Stomach (tissue), 9 donors: ENCODE data around the gene SERPINB10. TPM values are rescaled to one million over a fixed set of nuclear protein-coding genes. Genes with fewer than 3 reads are reported as not detected.

Source experiments
- DNase-seq, 2 donors: peaks; one replicate each; pipeline versions ENCODE4 v3.0.0 to v3.0.0-alpha.2; 2013 to 2019
- H3K27ac ChIP-seq, 5 donors: fragments of 200-600 bp in 4 of 5; sonication (generic) in 4 of 5; one replicate each; pipeline ENCODE4 v1.5.1; 2013 to 2019; ENCODE audit warnings: mild to moderate bottlenecking in 1 of 5, moderate library complexity in 1 of 5
- H3K27me3 ChIP-seq, 3 donors: fragments of 200-600 bp; sonication (generic); one replicate each; pipeline ENCODE4 v1.5.1; 2017 to 2019; ENCODE audit warnings: mixed run types in 1 of 3
- H3K36me3 ChIP-seq, 4 donors: fragments of 200-600 bp; sonication (generic); 1 replicate in 3 of 4; 2 replicates in 1 of 4; pipeline ENCODE4 v1.5.1; 2016 to 2019
- H3K4me1 ChIP-seq, 4 donors: fragments of 200-600 bp; sonication (generic); one replicate each; pipeline ENCODE4 v1.5.1; 2016 to 2019
- H3K4me3 ChIP-seq, 4 donors: fragments of 200-600 bp; sonication (generic) in 3 of 4; one replicate each; pipeline ENCODE4 v1.5.1; 2016 to 2019; ENCODE audit warnings: mild to moderate bottlenecking in 1 of 4
- H3K9me3 ChIP-seq, 4 donors: fragments of 200-600 bp; sonication (generic); one replicate each; pipeline ENCODE4 v1.5.1; 2016 to 2019
- EP300 ChIP-seq: sonication (generic); formaldehyde crosslinking; IDR thresholded peaks from one replicate; pipeline ENCODE4 v1.6.1; 2017; ENCODE audit warnings: antibody characterized with exemption
- POLR2A ChIP-seq, 4 donors: fragments of 450-650 bp; IDR thresholded peaks; one replicate each; pipeline ENCODE4 v1.6.1; 2016; ENCODE audit warnings: antibody characterized with exemption in 4 of 4, control low read depth in 2 of 4, mild to moderate bottlenecking in 1 of 4, moderate library complexity in 1 of 4
- POLR2AphosphoS5 ChIP-seq, 3 donors: sonication (generic); formaldehyde crosslinking; IDR thresholded peaks; one replicate each; pipeline ENCODE4 v1.6.1; 2016; ENCODE audit warnings: antibody characterized with exemption in 3 of 3
- WGBS, 5 donors: extraction: QIAGEN DNeasy Blood & Tissue Kit in 3 of 5; methylation state at CpG; one replicate each; pipeline versions ENCODE4 v1.1.5 to v1.1.7; 2013 to 2018; 5-methylcytosine and 5-hydroxymethylcytosine counted together
- intact Hi-C: fragments of 100-400 bp; cut with DNase I; formaldehyde crosslinking; loops from one replicate; pipeline ENCODE4 v1.15.1; 2023; ENCODE audit warnings: low total_unique reads
- polyA plus RNA-seq, 3 donors: library from polyadenylated mRNA; stranded (reverse); fragments of 200-250 nt; gene quantifications; one replicate each; pipeline ENCODE4 v1.2.3, GENCODE V29; 2013
- total RNA-seq, 5 donors: library from RNA; depleted of rRNA; stranded (reverse); fragments of >200 nt; gene quantifications; one replicate each; pipeline versions ENCODE4 v1.1.0 to v1.2.3, GENCODE V29; 2014 to 2016
- TF ChIP-seq, protein P1 (sequence below), 7 experiments: fragments of 450-650 bp in 4 of 7; fragments of 200-600 bp in 3 of 7; sonication (generic) in 3 of 7; IDR thresholded peaks; one replicate each; pipeline ENCODE4 v1.5.1; 2016 to 2019; ENCODE audit warnings: antibody characterized with exemption in 7 of 7, control low read depth in 2 of 7, mild to moderate bottlenecking in 1 of 7
- donor health status: healthy with polysubstance abuse.
- donor health status: Bipolar disorder and iron deficiency.
- donor health status: healthy.

SERPINB10 gene
- total and polyA plus RNA-seq, 8 donors, result 0.10 to 0.73 TPM; not detected in 6

DNA sequence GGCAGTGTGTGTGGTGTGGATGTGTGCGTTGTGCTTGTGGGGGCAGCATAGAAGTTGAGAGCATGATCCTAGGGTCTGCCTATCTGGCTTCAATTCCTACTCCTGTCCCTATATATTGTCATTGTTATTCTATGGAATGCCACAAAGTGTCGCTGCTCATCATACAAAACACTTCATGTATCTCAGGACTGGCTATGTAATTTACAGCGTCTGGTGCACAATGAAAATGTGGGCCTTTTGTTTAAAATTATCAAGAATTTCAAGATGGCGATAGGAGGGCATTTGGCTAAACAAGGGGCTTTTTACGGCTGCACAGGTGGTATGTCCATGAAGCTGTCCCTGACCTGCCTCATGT lies 16.8 kb upstream of the SERPINB10 start:
- intact Hi-C loops, result no loop called here
- Histone ChIP-seq H3K4me3 (no peak overlapping the region), H3K36me3 (no peaks in the 10 kb centered on the region), H3K9me3 (no peaks in the 10 kb centered on the region), H3K27ac (no peak overlapping the region), H3K27me3 (no peaks in the 10 kb centered on the region), H3K4me1 (no peaks in the 10 kb centered on the region)
- DNase-seq, result peak in 1 of 2 donors; percentile 29
- no peak for TF ChIP-seq EP300
- no peak for TF ChIP-seq POLR2AphosphoS5 (IDR thresholded peaks at IDR 0.05)
- TF ChIP-seq POLR2A (IDR thresholded peaks at IDR 0.05), result no peak
- TF ChIP-seq, protein P1, sequence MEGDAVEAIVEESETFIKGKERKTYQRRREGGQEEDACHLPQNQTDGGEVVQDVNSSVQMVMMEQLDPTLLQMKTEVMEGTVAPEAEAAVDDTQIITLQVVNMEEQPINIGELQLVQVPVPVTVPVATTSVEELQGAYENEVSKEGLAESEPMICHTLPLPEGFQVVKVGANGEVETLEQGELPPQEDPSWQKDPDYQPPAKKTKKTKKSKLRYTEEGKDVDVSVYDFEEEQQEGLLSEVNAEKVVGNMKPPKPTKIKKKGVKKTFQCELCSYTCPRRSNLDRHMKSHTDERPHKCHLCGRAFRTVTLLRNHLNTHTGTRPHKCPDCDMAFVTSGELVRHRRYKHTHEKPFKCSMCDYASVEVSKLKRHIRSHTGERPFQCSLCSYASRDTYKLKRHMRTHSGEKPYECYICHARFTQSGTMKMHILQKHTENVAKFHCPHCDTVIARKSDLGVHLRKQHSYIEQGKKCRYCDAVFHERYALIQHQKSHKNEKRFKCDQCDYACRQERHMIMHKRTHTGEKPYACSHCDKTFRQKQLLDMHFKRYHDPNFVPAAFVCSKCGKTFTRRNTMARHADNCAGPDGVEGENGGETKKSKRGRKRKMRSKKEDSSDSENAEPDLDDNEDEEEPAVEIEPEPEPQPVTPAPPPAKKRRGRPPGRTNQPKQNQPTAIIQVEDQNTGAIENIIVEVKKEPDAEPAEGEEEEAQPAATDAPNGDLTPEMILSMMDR (IDR thresholded peaks at IDR 0.05), result no peak
- 61 to 80% (median 68%) methylated on average over 5 of the region's 5 CpGs for WGBS, 5 donors

DNA sequence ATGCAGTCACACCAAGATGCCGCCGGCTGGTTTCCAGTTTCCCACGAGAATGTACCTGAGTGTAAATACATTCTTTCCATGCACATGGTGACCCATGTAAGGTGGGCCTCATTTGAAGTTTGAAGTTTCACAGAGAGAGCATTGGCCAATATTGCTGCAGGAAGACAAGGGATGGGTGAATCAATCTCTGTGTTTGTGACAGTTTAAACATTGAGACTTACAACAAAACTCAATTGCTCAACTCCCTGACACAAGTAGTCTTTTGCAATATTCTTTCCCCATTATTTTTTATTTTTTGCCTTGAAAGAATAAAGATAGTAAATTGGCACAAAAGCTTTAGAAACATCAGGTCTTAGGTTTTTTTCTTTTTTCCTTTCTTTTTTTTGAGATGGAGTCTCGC lies 15.2 kb upstream of the SERPINB10 start:
- intact Hi-C loops, result no loop called here
- H3K27ac ChIP-seq, result no peak overlapping the region
- TF ChIP-seq POLR2A (IDR thresholded peaks at IDR 0.05), result no peak
- TF ChIP-seq EP300, result no peak
- TF ChIP-seq, protein P1 (IDR thresholded peaks at IDR 0.05), result no peak
- TF ChIP-seq POLR2AphosphoS5 (IDR thresholded peaks at IDR 0.05), result no peak
- no peak overlapping the region for H3K4me3 ChIP-seq
- H3K27me3 ChIP-seq, result no peaks in the 10 kb centered on the region
- WGBS, 5 donors, result 76 to 91% (median 87%) methylated on average over 4 of the region's 4 CpGs
- H3K9me3 ChIP-seq, result no peaks in the 10 kb centered on the region
- no peaks in the 10 kb centered on the region for H3K36me3 ChIP-seq
- no peaks in the 10 kb centered on the region for H3K4me1 ChIP-seq
- no peak for DNase-seq

DNA sequence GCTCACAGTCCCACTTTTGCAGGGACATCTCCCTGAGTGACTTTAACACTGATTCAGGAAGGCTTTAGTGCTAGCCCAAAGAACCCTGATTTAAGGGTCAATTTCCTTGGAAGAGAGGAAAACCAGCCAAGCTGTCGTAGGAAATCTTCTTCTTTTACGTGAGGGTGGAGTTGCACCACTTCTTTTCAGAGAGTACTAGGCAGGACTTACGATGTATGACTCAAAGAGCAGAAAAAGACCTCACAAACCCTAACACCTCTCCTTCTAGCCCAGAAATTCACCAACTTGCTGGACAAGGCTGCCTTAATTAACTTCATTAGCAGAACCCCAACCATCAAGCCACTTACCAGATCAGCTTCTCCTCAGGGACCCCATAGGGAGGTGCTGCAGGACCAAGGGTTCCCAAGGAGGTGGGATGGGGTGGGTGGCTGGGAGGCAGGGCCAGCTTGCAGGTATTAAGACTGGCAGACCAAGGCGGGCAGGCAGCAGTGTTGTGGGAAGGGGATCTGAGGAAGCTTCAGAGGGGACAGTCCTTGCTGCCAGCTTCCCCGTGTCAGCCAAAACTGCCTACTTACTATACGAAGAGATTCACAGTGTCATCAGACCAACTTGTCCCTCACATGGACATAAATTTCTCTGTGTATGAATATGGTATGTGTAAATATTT lies 13.5 kb upstream of the SERPINB10 start:
- Histone ChIP-seq H3K9me3 (no peaks in the 10 kb centered on the region), H3K4me3 (no peak overlapping the region), H3K36me3 (no peaks in the 10 kb centered on the region), H3K27me3 (no peaks in the 10 kb centered on the region), H3K4me1 (no peaks in the 10 kb centered on the region), H3K27ac (no peak overlapping the region)
- no peak for DNase-seq
- 73 to 85% (median 83%) methylated on average over 6 of the region's 6 CpGs for WGBS, 5 donors
- TF ChIP-seq, protein P1 (IDR thresholded peaks at IDR 0.05), result no peak
- TF ChIP-seq EP300 (no peak), POLR2A (IDR thresholded peaks at IDR 0.05) (no peak), POLR2AphosphoS5 (IDR thresholded peaks at IDR 0.05) (no peak)
- intact Hi-C loops, result no loop called here

DNA sequence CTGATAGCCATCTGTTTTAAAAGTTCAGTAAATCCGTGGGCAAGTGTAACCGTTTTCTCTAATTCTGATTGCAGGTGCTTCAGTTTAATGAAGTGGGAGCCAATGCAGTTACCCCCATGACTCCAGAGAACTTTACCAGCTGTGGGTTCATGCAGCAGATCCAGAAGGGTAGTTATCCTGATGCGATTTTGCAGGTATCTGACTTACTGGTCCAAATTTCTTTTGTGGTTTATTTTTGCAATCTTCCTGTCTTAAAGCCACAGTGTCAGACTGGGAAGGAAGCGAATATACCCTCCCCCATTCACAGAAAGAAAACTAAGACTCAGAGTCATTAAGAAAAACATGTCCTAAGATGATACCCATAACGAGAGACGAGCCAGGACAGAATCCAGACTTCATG lies 12.6 kb upstream of the SERPINB10 start:
- Histone ChIP-seq H3K27ac (no peak overlapping the region), H3K9me3 (no peaks in the 10 kb centered on the region), H3K36me3 (no peaks in the 10 kb centered on the region), H3K4me3 (no peak overlapping the region), H3K27me3 (no peaks in the 10 kb centered on the region), H3K4me1 (no peaks in the 10 kb centered on the region)
- no peak for TF ChIP-seq POLR2A (IDR thresholded peaks at IDR 0.05)
- TF ChIP-seq, protein P1 (IDR thresholded peaks at IDR 0.05), result no peak
- TF ChIP-seq POLR2AphosphoS5 (IDR thresholded peaks at IDR 0.05), result no peak
- TF ChIP-seq EP300, result no peak
- WGBS, 5 donors, result 54 to 69% (median 66%) methylated on average over 6 of the region's 6 CpGs
- no peak for DNase-seq
- intact Hi-C loops, result no loop called here
